WTC11 (cell line): ENCODE measurements around the gene GARNL3. TPM values are rescaled to one million over a fixed set of nuclear protein-coding genes. Genes with fewer than 3 reads are reported as not detected.
A peak's percentile ranks its signal among the peaks of the same experiment; 100 is the strongest.

Experiments used
- ATAC-seq: fragments of 200-7000 bp; cut with Tn5 transposase; 2 replicates; pipeline ENCODE4 v1.10.0; 2021; ENCODE audit warnings: mild to moderate bottlenecking, moderate library complexity
- CTCF ChIA-PET: fragments of 300-600 bp; sonication (Branson Sonifier 250); formaldehyde crosslinking; loops from one replicate; lab custom pipeline; 2021; ENCODE audit warnings: antibody characterized with exemption; lab: Charles Lee
- POLR2A ChIA-PET: fragments of 350-600 bp; sonication (Branson Sonifier 250); formaldehyde crosslinking; loops from one replicate; lab custom pipeline; 2021; ENCODE audit warnings: antibody characterized with exemption; lab: Charles Lee
- DNase-seq: peaks from one replicate; pipeline ENCODE4 v3.0.0; 2021; ENCODE audit warnings: low spot score
- H3K27ac Mint-ChIP-seq: 2 replicates; pipeline ENCODE4 v1.8.0; 2021; ENCODE audit warnings: mixed read lengths
- H3K27me3 Mint-ChIP-seq: 2 replicates; pipeline ENCODE4 v1.8.0; 2021; ENCODE audit warnings: low read depth, mild to moderate bottlenecking, moderate library complexity, mixed read lengths
- H3K36me3 Mint-ChIP-seq: 2 replicates; pipeline ENCODE4 v1.8.0; 2021; ENCODE audit warnings: mixed read lengths
- H3K4me1 Mint-ChIP-seq: 2 replicates; pipeline ENCODE4 v1.8.0; 2022; ENCODE audit warnings: mixed read lengths
- H3K4me3 Mint-ChIP-seq: 2 replicates; pipeline ENCODE4 v1.8.0; 2021; ENCODE audit warnings: mild to moderate bottlenecking, moderate library complexity, mixed read lengths
- H3K9me3 Mint-ChIP-seq: 2 replicates; pipeline ENCODE4 v1.8.0; 2021; ENCODE audit warnings: mixed read lengths
- ATF6 ChIP-seq: sonication (generic); formaldehyde crosslinking; IDR thresholded peaks from 2 replicates; pipeline ENCODE4 v1.8.1; 2023; ENCODE audit warnings: mild to moderate bottlenecking, missing genetic modification reagents
- CDX4 ChIP-seq: fragments of 250-450 bp; sonication (Bioruptor Pico); IDR thresholded peaks from 2 replicates; pipeline ENCODE4 v1.9.0; 2021; ENCODE audit warnings: moderate library complexity, mild to moderate bottlenecking, inconsistent platforms, borderline replicate concordance
- CREM ChIP-seq: sonication (generic); formaldehyde crosslinking; IDR thresholded peaks from 2 replicates; pipeline ENCODE4 v1.8.1; 2022; ENCODE audit warnings: mild to moderate bottlenecking, missing genetic modification reagents, moderate library complexity
- ETV6 ChIP-seq: sonication (generic); formaldehyde crosslinking; IDR thresholded peaks from 2 replicates; pipeline ENCODE4 v1.8.1; 2022; ENCODE audit warnings: mild to moderate bottlenecking, missing genetic modification reagents
- FOXJ3 ChIP-seq: sonication (generic); formaldehyde crosslinking; IDR thresholded peaks from 2 replicates; pipeline ENCODE4 v1.9.0; 2021; ENCODE audit warnings: missing genetic modification reagents, mild to moderate bottlenecking, borderline replicate concordance
- GABPB1 ChIP-seq: sonication (generic); formaldehyde crosslinking; IDR thresholded peaks from 2 replicates; pipeline ENCODE4 v1.8.1; 2023; ENCODE audit warnings: mild to moderate bottlenecking, missing genetic modification reagents
- GTF2I ChIP-seq: fragments of 250-450 bp; sonication (Bioruptor Pico); conservative IDR thresholded peaks from 2 replicates; pipeline ENCODE4 v1.4.0; 2021; ENCODE audit warnings: mild to moderate bottlenecking
- HMGXB4 ChIP-seq: sonication (generic); formaldehyde crosslinking; IDR thresholded peaks from 2 replicates; pipeline ENCODE4 v1.8.1; 2023; ENCODE audit warnings: mild to moderate bottlenecking, moderate library complexity, missing genetic modification reagents
- NFATC4 ChIP-seq: fragments of 250-450 bp; sonication (Bioruptor Pico); IDR thresholded peaks from 2 replicates; pipeline ENCODE4 v1.9.0; 2021; ENCODE audit warnings: mild to moderate bottlenecking
- NR1H2 ChIP-seq: sonication (generic); formaldehyde crosslinking; IDR thresholded peaks from 2 replicates; pipeline ENCODE4 v1.9.0; 2021; ENCODE audit warnings: mild to moderate bottlenecking, moderate library complexity, missing genetic modification reagents
- OVOL2 ChIP-seq: fragments of 250-450 bp; sonication (Bioruptor Pico); IDR thresholded peaks from 2 replicates; pipeline ENCODE4 v1.9.0; 2021; ENCODE audit warnings: mild to moderate bottlenecking, borderline replicate concordance
- RELA ChIP-seq: sonication (generic); formaldehyde crosslinking; IDR thresholded peaks from 2 replicates; pipeline ENCODE4 v1.8.1; 2022; ENCODE audit warnings: missing genetic modification reagents, mild to moderate bottlenecking, borderline replicate concordance
- RORB ChIP-seq: fragments of 250-450 bp; sonication (Bioruptor Pico); IDR thresholded peaks from 2 replicates; pipeline ENCODE4 v1.9.0; 2021; ENCODE audit warnings: mild to moderate bottlenecking
- SMAD3 ChIP-seq: sonication (generic); formaldehyde crosslinking; IDR thresholded peaks from 2 replicates; pipeline ENCODE4 v1.8.0; 2022; ENCODE audit warnings: missing genetic modification reagents, mild to moderate bottlenecking, borderline replicate concordance
- SMAD4 ChIP-seq: sonication (generic); formaldehyde crosslinking; IDR thresholded peaks from 2 replicates; pipeline ENCODE4 v1.8.0; 2022; ENCODE audit warnings: mild to moderate bottlenecking, missing genetic modification reagents
- TCF7 ChIP-seq: sonication (generic); formaldehyde crosslinking; IDR thresholded peaks from 2 replicates; pipeline ENCODE4 v1.8.0; 2022; ENCODE audit warnings: mild to moderate bottlenecking, low read depth, missing genetic modification reagents, moderate library complexity
- USF1 ChIP-seq: sonication (generic); formaldehyde crosslinking; IDR thresholded peaks from 2 replicates; pipeline ENCODE4 v1.8.0; 2022; ENCODE audit warnings: mild to moderate bottlenecking, missing genetic modification reagents
- ZBTB21 ChIP-seq: sonication (generic); formaldehyde crosslinking; IDR thresholded peaks from 2 replicates; pipeline ENCODE4 v1.8.1; 2023; ENCODE audit warnings: mild to moderate bottlenecking, missing genetic modification reagents, borderline replicate concordance
- ZNF121 ChIP-seq: sonication (generic); formaldehyde crosslinking; IDR thresholded peaks from 2 replicates; pipeline ENCODE4 v1.8.0; 2023; ENCODE audit warnings: missing genetic modification reagents
- ZNF219 ChIP-seq: sonication (generic); formaldehyde crosslinking; IDR thresholded peaks from 2 replicates; pipeline ENCODE4 v1.8.0; 2023; ENCODE audit warnings: missing genetic modification reagents, mild to moderate bottlenecking, borderline replicate concordance
- ZNF232 ChIP-seq: sonication (generic); formaldehyde crosslinking; IDR thresholded peaks from 2 replicates; pipeline ENCODE4 v1.8.0; 2022; ENCODE audit warnings: mild to moderate bottlenecking, missing genetic modification reagents
- ZNF263 ChIP-seq: sonication (generic); formaldehyde crosslinking; IDR thresholded peaks from 2 replicates; pipeline ENCODE4 v1.8.1; 2022; ENCODE audit warnings: low read depth, mild to moderate bottlenecking, moderate library complexity, missing genetic modification reagents
- ZNF416 ChIP-seq: fragments of 250-450 bp; sonication (Bioruptor Pico); IDR thresholded peaks from 2 replicates; pipeline ENCODE4 v1.9.0; 2021; ENCODE audit warnings: mild to moderate bottlenecking, inconsistent platforms
- total RNA-seq: library from RNA; stranded (reverse); gene quantifications from 3 replicates; pipeline ENCODE4 v1.2.3, GENCODE V29; 2021
- TF ChIP-seq, protein P1 (sequence below): sonication (generic); formaldehyde crosslinking; IDR thresholded peaks from 2 replicates; pipeline ENCODE4 v1.8.1; 2022; ENCODE audit warnings: mild to moderate bottlenecking, missing genetic modification reagents, moderate library complexity, borderline replicate concordance
- TF ChIP-seq, protein P2 (sequence below): fragments of 250-450 bp; sonication (Bioruptor Pico); IDR thresholded peaks from 2 replicates; pipeline ENCODE4 v1.9.0; 2021; ENCODE audit warnings: mild to moderate bottlenecking
- TF ChIP-seq, protein P3 (sequence below): sonication (generic); formaldehyde crosslinking; IDR thresholded peaks from 2 replicates; pipeline ENCODE4 v1.8.0; 2022; ENCODE audit warnings: mild to moderate bottlenecking, missing genetic modification reagents

Gene GARNL3
- total RNA-seq, 1 experiment from 2014 or later = 17.8 TPM

- peaks cover 7% of the 10 kb centered on the region; the same call in 1 of the 2 replicates for H3K36me3 Mint-ChIP-seq
- H3K9me3 Mint-ChIP-seq = no peaks in the 10 kb centered on the region
- TF ChIP-seq NR1H2 (no peak), FOXJ3 (CRISPR knock-in tag) (no peak), ZBTB21 (CRISPR knock-in tag) (no peak), ETV6 (CRISPR knock-in tag) (no peak), HMGXB4 (CRISPR knock-in tag) (no peak), ZNF232 (no peak), ZNF416 (CRISPR knock-in tag) (no peak), RORB (CRISPR knock-in tag) (no peak), TCF7 (no peak), NFATC4 (CRISPR knock-in tag) (no peak), RELA (CRISPR knock-in tag) (no peak), ZNF219 (CRISPR knock-in tag) (no peak), GTF2I (CRISPR knock-in tag) (no peak), CDX4 (CRISPR knock-in tag) (no peak), USF1 (CRISPR knock-in tag) (no peak), CREM (CRISPR knock-in tag) (no peak), ZNF121 (no peak)
- TF ChIP-seq, protein P1, sequence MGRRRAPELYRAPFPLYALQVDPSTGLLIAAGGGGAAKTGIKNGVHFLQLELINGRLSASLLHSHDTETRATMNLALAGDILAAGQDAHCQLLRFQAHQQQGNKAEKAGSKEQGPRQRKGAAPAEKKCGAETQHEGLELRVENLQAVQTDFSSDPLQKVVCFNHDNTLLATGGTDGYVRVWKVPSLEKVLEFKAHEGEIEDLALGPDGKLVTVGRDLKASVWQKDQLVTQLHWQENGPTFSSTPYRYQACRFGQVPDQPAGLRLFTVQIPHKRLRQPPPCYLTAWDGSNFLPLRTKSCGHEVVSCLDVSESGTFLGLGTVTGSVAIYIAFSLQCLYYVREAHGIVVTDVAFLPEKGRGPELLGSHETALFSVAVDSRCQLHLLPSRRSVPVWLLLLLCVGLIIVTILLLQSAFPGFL = no peak
- TF ChIP-seq, protein P2, sequence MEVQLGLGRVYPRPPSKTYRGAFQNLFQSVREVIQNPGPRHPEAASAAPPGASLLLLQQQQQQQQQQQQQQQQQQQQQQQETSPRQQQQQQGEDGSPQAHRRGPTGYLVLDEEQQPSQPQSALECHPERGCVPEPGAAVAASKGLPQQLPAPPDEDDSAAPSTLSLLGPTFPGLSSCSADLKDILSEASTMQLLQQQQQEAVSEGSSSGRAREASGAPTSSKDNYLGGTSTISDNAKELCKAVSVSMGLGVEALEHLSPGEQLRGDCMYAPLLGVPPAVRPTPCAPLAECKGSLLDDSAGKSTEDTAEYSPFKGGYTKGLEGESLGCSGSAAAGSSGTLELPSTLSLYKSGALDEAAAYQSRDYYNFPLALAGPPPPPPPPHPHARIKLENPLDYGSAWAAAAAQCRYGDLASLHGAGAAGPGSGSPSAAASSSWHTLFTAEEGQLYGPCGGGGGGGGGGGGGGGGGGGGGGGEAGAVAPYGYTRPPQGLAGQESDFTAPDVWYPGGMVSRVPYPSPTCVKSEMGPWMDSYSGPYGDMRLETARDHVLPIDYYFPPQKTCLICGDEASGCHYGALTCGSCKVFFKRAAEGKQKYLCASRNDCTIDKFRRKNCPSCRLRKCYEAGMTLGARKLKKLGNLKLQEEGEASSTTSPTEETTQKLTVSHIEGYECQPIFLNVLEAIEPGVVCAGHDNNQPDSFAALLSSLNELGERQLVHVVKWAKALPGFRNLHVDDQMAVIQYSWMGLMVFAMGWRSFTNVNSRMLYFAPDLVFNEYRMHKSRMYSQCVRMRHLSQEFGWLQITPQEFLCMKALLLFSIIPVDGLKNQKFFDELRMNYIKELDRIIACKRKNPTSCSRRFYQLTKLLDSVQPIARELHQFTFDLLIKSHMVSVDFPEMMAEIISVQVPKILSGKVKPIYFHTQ (CRISPR knock-in tag) = no peak
- H3K27ac Mint-ChIP-seq = no peak overlapping the region
- ChIA-PET POLR2A (no interaction called here), CTCF (interaction anchor here (0.8 to 2.3 kb wide), 2 partner anchors 13 to 268 kb away, joined by 3 to 9 read pairs; no protein-coding TSS in a partner anchor)
- DNase-seq (no peak), ATAC-seq (no peak)
- H3K4me3 Mint-ChIP-seq = no peak overlapping the region
- no peaks in the 10 kb centered on the region for H3K27me3 Mint-ChIP-seq
- no peaks in the 10 kb centered on the region for H3K4me1 Mint-ChIP-seq
Measured at GRCh38 chr9:127404631-127405030, 140.1 kb downstream of the GARNL3 start.

- ATAC-seq (no peak), DNase-seq (peak; percentile 7)
- ChIA-PET CTCF (interaction anchor here (0.8 kb wide), 1 partner anchor 269 kb away, joined by 3 read pairs; no protein-coding TSS in a partner anchor), POLR2A (no interaction called here)
- Mint-ChIP-seq H3K9me3 (no peaks in the 10 kb centered on the region), H3K4me1 (no peaks in the 10 kb centered on the region), H3K27me3 (no peaks in the 10 kb centered on the region), H3K27ac (peak overlapping the region; percentile 63; the same call in 1 of the 2 replicates), H3K36me3 (peaks cover 7% of the 10 kb centered on the region; the same call in 1 of the 2 replicates), H3K4me3 (no peak overlapping the region)
- no peak for TF ChIP-seq OVOL2
- TF ChIP-seq SMAD3 (CRISPR knock-in tag) = no peak
- TF ChIP-seq, protein P3, sequence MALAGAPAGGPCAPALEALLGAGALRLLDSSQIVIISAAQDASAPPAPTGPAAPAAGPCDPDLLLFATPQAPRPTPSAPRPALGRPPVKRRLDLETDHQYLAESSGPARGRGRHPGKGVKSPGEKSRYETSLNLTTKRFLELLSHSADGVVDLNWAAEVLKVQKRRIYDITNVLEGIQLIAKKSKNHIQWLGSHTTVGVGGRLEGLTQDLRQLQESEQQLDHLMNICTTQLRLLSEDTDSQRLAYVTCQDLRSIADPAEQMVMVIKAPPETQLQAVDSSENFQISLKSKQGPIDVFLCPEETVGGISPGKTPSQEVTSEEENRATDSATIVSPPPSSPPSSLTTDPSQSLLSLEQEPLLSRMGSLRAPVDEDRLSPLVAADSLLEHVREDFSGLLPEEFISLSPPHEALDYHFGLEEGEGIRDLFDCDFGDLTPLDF = no peak
- no peak for TF ChIP-seq ZNF263 (CRISPR knock-in tag)
- no peak for TF ChIP-seq SMAD4 (CRISPR knock-in tag)
- no peak for TF ChIP-seq TCF7
- no peak for TF ChIP-seq NR1H2
- no peak for TF ChIP-seq GABPB1 (CRISPR knock-in tag)
- TF ChIP-seq ETV6 (CRISPR knock-in tag) = no peak
- no peak for TF ChIP-seq ATF6 (CRISPR knock-in tag)
Measured at GRCh38 chr9:127405344-127406125, 141.0 kb downstream of the GARNL3 start.
